Measurements from ENCODE around the gene CEL.
A peak's percentile ranks its signal among the peaks of the same experiment; 100 is the strongest.

CEL gene

GRCh38 chr9:133030317-133031129, 31.3 kb upstream of the CEL start, which contains the start of gene GTF3C5:
TSS of gene GTF3C5 (plus strand) at chr9:133030997. CDS start at chr9:133031012, 15 bp downstream.
- TF ChIP-seq, protein P1, sequence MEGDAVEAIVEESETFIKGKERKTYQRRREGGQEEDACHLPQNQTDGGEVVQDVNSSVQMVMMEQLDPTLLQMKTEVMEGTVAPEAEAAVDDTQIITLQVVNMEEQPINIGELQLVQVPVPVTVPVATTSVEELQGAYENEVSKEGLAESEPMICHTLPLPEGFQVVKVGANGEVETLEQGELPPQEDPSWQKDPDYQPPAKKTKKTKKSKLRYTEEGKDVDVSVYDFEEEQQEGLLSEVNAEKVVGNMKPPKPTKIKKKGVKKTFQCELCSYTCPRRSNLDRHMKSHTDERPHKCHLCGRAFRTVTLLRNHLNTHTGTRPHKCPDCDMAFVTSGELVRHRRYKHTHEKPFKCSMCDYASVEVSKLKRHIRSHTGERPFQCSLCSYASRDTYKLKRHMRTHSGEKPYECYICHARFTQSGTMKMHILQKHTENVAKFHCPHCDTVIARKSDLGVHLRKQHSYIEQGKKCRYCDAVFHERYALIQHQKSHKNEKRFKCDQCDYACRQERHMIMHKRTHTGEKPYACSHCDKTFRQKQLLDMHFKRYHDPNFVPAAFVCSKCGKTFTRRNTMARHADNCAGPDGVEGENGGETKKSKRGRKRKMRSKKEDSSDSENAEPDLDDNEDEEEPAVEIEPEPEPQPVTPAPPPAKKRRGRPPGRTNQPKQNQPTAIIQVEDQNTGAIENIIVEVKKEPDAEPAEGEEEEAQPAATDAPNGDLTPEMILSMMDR (IDR thresholded peaks at IDR 0.05; ENCODE audit: low read length, missing control alignments) = no peak
- peak; percentile 99 for DNase-seq (ENCODE audit: low read depth)
- H3K4me3 ChIP-seq (replicated peaks; ENCODE audit: low read depth, low read length) = peak within 1 kb of the TSS; percentile 99

GRCh38 chr9:133031130-133031422, 30.7 kb upstream of the CEL start:
- TF ChIP-seq, protein P1 (IDR thresholded peaks at IDR 0.05; ENCODE audit: low read length, missing control alignments) = no peak
- H3K4me3 ChIP-seq (replicated peaks; ENCODE audit: low read depth, low read length) = peak overlapping the region; percentile 99
- DNase-seq (ENCODE audit: low read depth) = no peak

DNA sequence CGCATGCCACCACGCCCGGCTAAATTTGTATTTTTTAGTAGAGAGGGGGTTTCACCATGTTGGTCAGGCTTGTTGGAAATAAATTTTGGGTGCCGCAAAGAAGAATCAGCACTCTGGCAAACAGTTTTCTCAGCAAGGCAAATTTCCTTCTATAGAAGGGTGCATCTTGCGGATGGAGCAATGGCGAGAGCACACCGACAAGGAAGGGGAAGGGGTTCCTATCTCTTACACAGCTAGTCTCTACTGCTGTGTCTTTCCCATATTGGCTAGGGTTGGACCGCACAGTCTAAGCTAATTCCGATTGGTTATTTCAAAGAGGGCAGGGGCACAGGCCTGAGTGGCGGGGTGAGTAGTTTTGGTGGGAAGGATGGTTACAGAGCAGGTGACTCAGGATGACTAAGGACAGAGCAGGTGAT, 30.3 kb upstream of the CEL start:
- peak overlapping the region; percentile 99 for H3K4me3 ChIP-seq (replicated peaks; ENCODE audit: low read depth, low read length)
- TF ChIP-seq, protein P1 (IDR thresholded peaks at IDR 0.05; ENCODE audit: low read length, missing control alignments) = no peak
- DNase-seq (ENCODE audit: low read depth) = no peak

- DNase-seq (ENCODE audit: low read depth) = no peak
- TF ChIP-seq, protein P1 (IDR thresholded peaks at IDR 0.05; ENCODE audit: low read length, missing control alignments) = no peak
- no peak overlapping the region for H3K4me3 ChIP-seq (replicated peaks; ENCODE audit: low read depth, low read length)
These were observed 29.6 kb upstream of the CEL start for GRCh38 chr9:133032171-133032570.

GRCh38 chr9:133035669-133036068, 26.1 kb upstream of the CEL start:
- TF ChIP-seq, protein P1 (IDR thresholded peaks at IDR 0.05; ENCODE audit: low read length, missing control alignments) = no peak
- no peak for DNase-seq (ENCODE audit: low read depth)
- H3K4me3 ChIP-seq (replicated peaks; ENCODE audit: low read depth, low read length) = no peak overlapping the region

DNA sequence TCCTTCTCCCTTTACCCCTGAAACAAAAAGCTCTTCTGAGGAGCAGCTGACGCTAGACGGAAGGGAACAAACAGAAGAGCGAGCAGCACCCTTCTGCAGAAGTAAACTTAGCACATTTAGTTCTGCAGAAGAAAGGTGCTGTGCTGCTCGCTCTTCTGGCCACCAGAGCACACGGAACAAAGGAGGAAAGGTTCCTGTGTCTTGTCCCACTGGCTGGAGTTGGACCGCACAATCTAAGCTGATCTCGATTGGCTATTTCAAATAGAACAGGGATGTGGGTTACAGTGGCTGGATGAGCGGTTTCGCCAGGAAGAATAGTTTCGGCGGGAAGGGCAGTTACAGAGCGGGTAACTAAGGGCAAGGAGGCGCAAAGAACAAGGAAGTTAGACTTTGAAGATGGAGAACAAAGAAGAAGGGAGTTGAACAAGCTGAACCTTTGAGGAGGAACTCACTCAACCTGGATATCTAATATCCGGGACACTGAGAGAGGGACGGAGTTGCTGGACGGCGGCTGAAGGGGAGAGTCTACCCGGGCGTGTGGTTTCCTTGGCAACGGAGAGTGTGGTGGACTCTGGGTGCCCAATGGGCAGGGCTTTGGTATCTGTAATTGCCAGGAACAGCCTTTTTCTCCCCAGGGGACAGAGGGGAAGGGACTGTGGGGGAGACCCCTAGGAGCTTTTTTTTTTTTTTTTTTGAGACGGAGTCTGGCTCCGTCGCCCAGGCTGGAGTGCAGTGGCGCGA, 23.8 kb upstream of the CEL start:
- TF ChIP-seq, protein P1 (IDR thresholded peaks at IDR 0.05; ENCODE audit: low read length, missing control alignments) = no peak
- no peak overlapping the region for H3K4me3 ChIP-seq (replicated peaks; ENCODE audit: low read depth, low read length)
- DNase-seq (ENCODE audit: low read depth) = no peak

Data from fibroblast of pulmonary artery (primary cell).